Measurements from ENCODE around the gene SLC44A3.

GRCh38 chr1:94926126-94926914 lies 106.2 kb downstream of the SLC44A3 start:
- TF ChIP-seq POLR2AphosphoS5 (IDR thresholded peaks at IDR 0.05; ENCODE audit: borderline replicate concordance, low read depth, low read length) (no peak), EZH2 (IDR thresholded peaks at IDR 0.05) (no peak)

Measured in SK-N-MC (cell line).